H9 (cell line): ENCODE data around the gene MRTFA. TPM values are rescaled to one million over a fixed set of nuclear protein-coding genes. Genes with fewer than 3 reads are reported as not detected.

ENCODE experiments used
- DNase-seq: peaks from one replicate; pipeline ENCODE4 v3.0.0-alpha.2; 2017
- H2AFZ ChIP-seq: one replicate; pipeline ENCODE4 v1.6.1; 2013; ENCODE audit warnings: mild to moderate bottlenecking, low read length, control low read depth, moderate library complexity
- H2AK5ac ChIP-seq: 2 replicates; pipeline ENCODE4 v1.6.1; 2013; ENCODE audit warnings: low read length, control low read depth, mixed read lengths; ENCODE audit not compliant: insufficient read length
- H2BK120ac ChIP-seq: one replicate; pipeline ENCODE4 v1.6.1; 2013; ENCODE audit warnings: low read depth, mild to moderate bottlenecking, low read length, control low read depth, inconsistent platforms; ENCODE audit not compliant: poor library complexity, severe bottlenecking
- H2BK12ac ChIP-seq: 2 replicates; pipeline ENCODE4 v1.6.1; 2013; ENCODE audit warnings: low read length, control low read depth, mixed read lengths, low read depth; ENCODE audit not compliant: insufficient read length
- H2BK15ac ChIP-seq: 2 replicates; pipeline ENCODE4 v1.6.1; 2013; ENCODE audit warnings: low read depth, low read length, control low read depth
- H2BK20ac ChIP-seq: one replicate; pipeline ENCODE4 v1.6.1; 2013; ENCODE audit warnings: low read depth, mild to moderate bottlenecking, low read length, control low read depth, inconsistent platforms; ENCODE audit not compliant: poor library complexity, severe bottlenecking
- H2BK5ac ChIP-seq: 2 replicates; pipeline ENCODE4 v1.6.1; 2013; ENCODE audit warnings: low read length, control low read depth, mixed read lengths; ENCODE audit not compliant: insufficient read length
- H3K14ac ChIP-seq: 2 replicates; pipeline ENCODE4 v1.6.1; 2013; ENCODE audit warnings: low read length, control low read depth; ENCODE audit not compliant: insufficient read depth
- H3K18ac ChIP-seq: 2 replicates; pipeline ENCODE4 v1.6.1; 2013; ENCODE audit warnings: low read depth, mild to moderate bottlenecking, mixed read lengths, low read length, control low read depth; ENCODE audit not compliant: insufficient read length
- H3K23ac ChIP-seq: 2 replicates; pipeline ENCODE4 v1.6.1; 2013; ENCODE audit warnings: low read length, control low read depth, mixed read lengths, low read depth; ENCODE audit not compliant: insufficient read length
- H3K23me2 ChIP-seq: 2 replicates; pipeline ENCODE4 v1.6.1; 2013; ENCODE audit warnings: low read depth, mild to moderate bottlenecking, mixed read lengths, low read length, control low read depth; ENCODE audit not compliant: insufficient read length, poor library complexity, severe bottlenecking
- H3K27ac ChIP-seq: 2 replicates; pipeline ENCODE4 v1.5.1; 2013; ENCODE audit warnings: low read length, control low read depth, mixed read lengths, low read depth; ENCODE audit not compliant: insufficient read length
- H3K27me3 ChIP-seq: 2 replicates; pipeline ENCODE4 v1.6.1; 2013; ENCODE audit warnings: low read length, control low read depth, inconsistent platforms; ENCODE audit not compliant: insufficient read depth
- H3K4ac ChIP-seq: 2 replicates; pipeline ENCODE4 v1.6.1; 2013; ENCODE audit warnings: low read depth, mild to moderate bottlenecking, control low read depth, inconsistent platforms, low read length, moderate library complexity
- H3K4me1 ChIP-seq: 2 replicates; pipeline ENCODE4 v1.6.1; 2013; ENCODE audit warnings: low read length, control low read depth, inconsistent platforms; ENCODE audit not compliant: insufficient read depth
- H3K4me2 ChIP-seq: 2 replicates; pipeline ENCODE4 v1.6.1; 2013; ENCODE audit warnings: low read length, control low read depth, mixed read lengths; ENCODE audit not compliant: insufficient read length, insufficient read depth
- H3K56ac ChIP-seq: 2 replicates; pipeline ENCODE4 v1.6.1; 2013; ENCODE audit warnings: low read depth, mild to moderate bottlenecking, mixed read lengths, low read length, control low read depth; ENCODE audit not compliant: insufficient read length
- H3K79me1 ChIP-seq: 2 replicates; pipeline ENCODE4 v1.6.1; 2013; ENCODE audit warnings: low read depth, mild to moderate bottlenecking, moderate library complexity, low read length, control low read depth, inconsistent platforms; ENCODE audit not compliant: insufficient read depth, poor library complexity, severe bottlenecking
- H3K79me2 ChIP-seq: 2 replicates; pipeline ENCODE4 v1.6.1; 2013; ENCODE audit warnings: low read length, control low read depth, inconsistent platforms; ENCODE audit not compliant: insufficient read depth
- H3K9ac ChIP-seq: 2 replicates; pipeline ENCODE4 v1.6.1; 2013; ENCODE audit warnings: low read length, control low read depth, mixed read lengths; ENCODE audit not compliant: insufficient read length; ENCODE audit errors: extremely low read depth
- H3K9me3 ChIP-seq: one replicate; pipeline ENCODE4 v1.6.1; 2013; ENCODE audit warnings: low read depth, low read length, inconsistent platforms; ENCODE audit not compliant: control insufficient read depth
- H3T11ph ChIP-seq: one replicate; pipeline ENCODE4 v1.6.1; 2013; ENCODE audit warnings: mild to moderate bottlenecking, low read length, control low read depth, inconsistent platforms
- H4K20me1 ChIP-seq: one replicate; pipeline ENCODE4 v1.6.1; 2013; ENCODE audit not compliant: control insufficient read depth, insufficient read length, insufficient read depth
- H4K5ac ChIP-seq: 2 replicates; pipeline ENCODE4 v1.6.1; 2013; ENCODE audit warnings: low read depth, mild to moderate bottlenecking, mixed read lengths, low read length, control low read depth; ENCODE audit not compliant: insufficient read length
- H4K8ac ChIP-seq: replicated peaks from 2 replicates; pipeline ENCODE4 v1.6.1; 2013; ENCODE audit warnings: low read length, control low read depth, mixed read lengths, low read depth; ENCODE audit not compliant: insufficient read length
- H4K91ac ChIP-seq: 2 replicates; pipeline ENCODE4 v1.6.1; 2013; ENCODE audit warnings: low read depth, mild to moderate bottlenecking, moderate library complexity, mixed read lengths, low read length, control low read depth; ENCODE audit not compliant: insufficient read length
- H3K27ac Mint-ChIP-seq, 3 experiments: 2 replicates in 2 of 3; 3 replicates in 1 of 3; pipeline ENCODE4 v1.8.0; 2020 to 2021; ENCODE audit warnings: mixed read lengths in 3 of 3, mild to moderate bottlenecking in 1 of 3, moderate library complexity in 1 of 3
- H3K27me3 Mint-ChIP-seq: 2 replicates; pipeline ENCODE4 v1.8.0; 2021; ENCODE audit warnings: low read depth, mild to moderate bottlenecking, moderate library complexity, mixed read lengths
- H3K36me3 Mint-ChIP-seq, 3 experiments: 2 replicates in 2 of 3; 3 replicates in 1 of 3; pipeline ENCODE4 v1.8.0; 2020 to 2021; ENCODE audit warnings: low read depth in 3 of 3, mixed read lengths in 3 of 3; ENCODE audit not compliant: insufficient read depth in 1 of 3
- H3K4me1 Mint-ChIP-seq, 2 experiments: 2 replicates each; pipeline ENCODE4 v1.8.0; 2020; ENCODE audit warnings: mixed read lengths in 2 of 2
- H3K4me3 Mint-ChIP-seq, 2 experiments: 2 replicates in 1 of 2; 3 replicates in 1 of 2; pipeline ENCODE4 v1.8.0; 2020 to 2021; ENCODE audit warnings: mild to moderate bottlenecking in 2 of 2, mixed read lengths in 2 of 2, moderate library complexity in 1 of 2
- H3K9me3 Mint-ChIP-seq, 2 experiments: 2 replicates in 1 of 2; 3 replicates in 1 of 2; pipeline ENCODE4 v1.8.0; 2020; ENCODE audit warnings: mild to moderate bottlenecking in 2 of 2, mixed read lengths in 2 of 2, moderate library complexity in 1 of 2
- CTCF ChIP-seq: fragments of 200-600 bp; sonication (generic); conservative IDR thresholded peaks from 3 replicates; pipeline ENCODE4 v1.8.0; 2021; ENCODE audit warnings: antibody characterized with exemption, mild to moderate bottlenecking
- WGBS: extraction: QIAGEN DNeasy Blood & Tissue Kit; methylation state at CpG from one replicate; pipeline ENCODE4 v1.1.7; 2013; ENCODE audit warnings: missing lambda C conversion rate, low lambda C conversion rate, mixed read lengths; ENCODE audit not compliant: insufficient read length; ENCODE audit errors: extremely low coverage; 5-methylcytosine and 5-hydroxymethylcytosine counted together
- total RNA-seq: library from RNA; stranded (reverse); gene quantifications from 2 replicates; pipeline ENCODE4 v1.2.1, GENCODE V29; 2021

The MRTFA gene
- total RNA-seq, 1 experiment from 2014 or later: 38.1 TPM

- Histone ChIP-seq H3K27ac (no peak overlapping the region), H4K8ac (no peak overlapping the region), H3K4ac (no peak overlapping the region), H3K23me2 (no peaks in the 10 kb centered on the region), H2AK5ac (no peak overlapping the region), H3K4me1 (no peaks in the 10 kb centered on the region), H2BK15ac (no peak overlapping the region), H3K18ac (no peak overlapping the region), H3K14ac (no peak overlapping the region), H3T11ph (no peak overlapping the region), H4K5ac (no peak overlapping the region), H2BK20ac (no peak overlapping the region), H4K91ac (no peak overlapping the region), H3K79me2 (no peaks in the 10 kb centered on the region), H3K79me1 (no peaks in the 10 kb centered on the region), H3K23ac (no peak overlapping the region), H2AFZ (no peak overlapping the region), H3K4me2 (no peak overlapping the region), H3K27me3 (no peaks in the 10 kb centered on the region), H4K20me1 (no peaks in the 10 kb centered on the region), H3K9ac (no peak overlapping the region), H2BK5ac (no peak overlapping the region), H3K56ac (no peak overlapping the region), H3K9me3 (no peaks in the 10 kb centered on the region), H2BK120ac (no peak overlapping the region), H2BK12ac (no peak overlapping the region)
- no peak for TF ChIP-seq CTCF
- Mint-ChIP-seq H3K4me3 (no peak overlapping the region), H3K36me3 (peaks cover 0 to 14% (median 6%) of the 10 kb centered on the region in 3 experiments; a peak in 5 of 7 replicates), H3K27me3 (no peaks in the 10 kb centered on the region), H3K27ac (no peak overlapping the region), H3K4me1 (peaks cover under 1 to 3% of the 10 kb centered on the region in 2 experiments; a peak in 1 of 4 replicates), H3K9me3 (no peaks in the 10 kb centered on the region)
- no peak for DNase-seq
- no CpG with 5 or more reads among the region's 2 CpGs for WGBS
These were observed 245.1 kb downstream of the MRTFA start for GRCh38 chr22:40391417-40391816.
